GM18498 (cell line): ENCODE results near the gene CCDC149.

Experiments
- ATAC-seq: cut with Tn5 transposase; IDR thresholded peaks from one replicate; pipeline ENCODE4 v1.9.1; 2021; ENCODE audit warnings: mild to moderate bottlenecking, moderate library complexity; ENCODE audit not compliant: unreplicated experiment

Gene CCDC149

GRCh38 chr4:24912252-24913118, at the start of gene CCDC149:
Gene CCDC149 (minus strand): TSS chr4:24913042. CDS start chr4:24912864, 178 bp downstream.
- no peak for ATAC-seq

GRCh38 chr4:24957886-24958285, 45.0 kb upstream of the CCDC149 start:
- ATAC-seq: no peak

- ATAC-seq: no peak
These were observed 43.9 kb upstream of the CCDC149 start for GRCh38 chr4:24956763-24957162.

- ATAC-seq: no peak
These were observed 43.2 kb upstream of the CCDC149 start for GRCh38 chr4:24956091-24956490.

- ATAC-seq: no peak
These were observed 39.8 kb upstream of the CCDC149 start for GRCh38 chr4:24952667-24953066.

GRCh38 chr4:24949970-24950369, 37.1 kb upstream of the CCDC149 start:
- no peak for ATAC-seq

GRCh38 chr4:24937917-24938281, 25.1 kb upstream of the CCDC149 start:
- no peak for ATAC-seq

- ATAC-seq: no peak
These were observed 24.5 kb upstream of the CCDC149 start for GRCh38 chr4:24937176-24937916.

- no peak for ATAC-seq
These were observed 23.0 kb upstream of the CCDC149 start for GRCh38 chr4:24935856-24936255.

GRCh38 chr4:24934311-24934710, 21.5 kb upstream of the CCDC149 start:
- no peak for ATAC-seq

GRCh38 chr4:24933684-24934275, 20.9 kb upstream of the CCDC149 start:
- ATAC-seq: no peak

- no peak for ATAC-seq
These were observed 19.8 kb upstream of the CCDC149 start for GRCh38 chr4:24932515-24933225.

- no peak for ATAC-seq
These were observed 17.3 kb upstream of the CCDC149 start for GRCh38 chr4:24930151-24930550.

GRCh38 chr4:24928708-24929107, 15.9 kb upstream of the CCDC149 start:
- no peak for ATAC-seq

GRCh38 chr4:24927049-24927448, 14.2 kb upstream of the CCDC149 start:
- no peak for ATAC-seq

- ATAC-seq: no peak
These were observed 11.5 kb upstream of the CCDC149 start for GRCh38 chr4:24924309-24924781.

- no peak for ATAC-seq
These were observed 10.7 kb upstream of the CCDC149 start for GRCh38 chr4:24923550-24923949.

- no peak for ATAC-seq
These were observed 10.2 kb upstream of the CCDC149 start for GRCh38 chr4:24923002-24923401.

- ATAC-seq: no peak
These were observed 9.6 kb upstream of the CCDC149 start for GRCh38 chr4:24922416-24922815.

GRCh38 chr4:24921491-24921890, 8.6 kb upstream of the CCDC149 start:
- ATAC-seq: no peak

GRCh38 chr4:24920008-24920407, 7.2 kb upstream of the CCDC149 start:
- ATAC-seq: no peak
